ENCODE measurements around the gene ZNF385C. TPM values are rescaled to one million over a fixed set of nuclear protein-coding genes. Genes with fewer than 3 reads are reported as not detected.

The ZNF385C gene
- total and polyA plus RNA-seq, 2 of the 13 experiments (the other 11 are each of a cell fraction or from before 2014, with no cell fraction given), result 2.3 to 6.1 TPM

DNA sequence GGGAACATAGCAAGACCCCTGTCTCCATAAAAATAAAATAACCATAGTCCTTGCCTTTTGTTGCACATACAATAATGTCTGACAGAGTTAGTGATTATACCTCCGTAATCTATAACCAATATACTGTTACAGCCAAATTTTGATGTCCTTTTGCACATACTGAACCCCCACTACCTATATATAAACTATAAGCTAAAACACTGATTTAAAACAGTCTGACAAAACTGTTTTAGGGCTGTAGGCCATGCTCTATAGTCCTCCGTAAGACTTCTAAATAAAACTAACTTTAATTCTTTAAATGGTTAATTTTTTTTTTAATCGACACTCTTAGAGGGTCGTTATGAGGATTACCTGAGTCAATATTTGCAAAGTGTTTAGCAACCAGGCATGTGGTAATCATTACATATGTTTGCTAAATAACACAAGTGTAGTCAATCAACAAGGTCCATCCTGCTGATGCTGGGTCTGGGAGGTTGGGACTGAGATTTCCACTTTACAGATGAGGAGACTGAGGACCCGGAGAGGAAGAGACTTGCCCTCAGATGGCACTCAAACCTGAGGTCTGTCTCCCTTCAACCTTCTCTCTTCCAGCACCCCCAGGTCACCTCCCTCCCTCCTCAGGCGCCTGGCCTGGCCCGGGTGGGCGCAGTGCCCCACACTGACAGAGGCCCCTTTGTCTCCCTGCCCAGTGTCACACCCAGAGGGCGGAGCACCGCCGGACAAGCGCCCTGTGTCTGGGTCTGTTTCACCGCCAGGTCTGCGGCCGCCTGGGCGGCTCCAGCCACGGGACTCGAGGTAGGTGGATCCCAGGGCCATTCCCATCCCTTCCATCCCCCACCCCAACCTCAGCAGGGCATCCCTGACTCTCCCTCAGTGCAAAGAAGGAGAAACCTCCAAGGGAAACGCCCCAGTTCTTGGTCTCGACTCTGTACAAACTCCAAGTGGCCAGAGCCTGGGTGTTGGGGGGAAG lies 10.3 kb downstream of the ZNF385C start (continued):
- TF ChIP-seq, protein P1, sequence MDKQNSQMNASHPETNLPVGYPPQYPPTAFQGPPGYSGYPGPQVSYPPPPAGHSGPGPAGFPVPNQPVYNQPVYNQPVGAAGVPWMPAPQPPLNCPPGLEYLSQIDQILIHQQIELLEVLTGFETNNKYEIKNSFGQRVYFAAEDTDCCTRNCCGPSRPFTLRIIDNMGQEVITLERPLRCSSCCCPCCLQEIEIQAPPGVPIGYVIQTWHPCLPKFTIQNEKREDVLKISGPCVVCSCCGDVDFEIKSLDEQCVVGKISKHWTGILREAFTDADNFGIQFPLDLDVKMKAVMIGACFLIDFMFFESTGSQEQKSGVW (CRISPR knock-in tag; IDR thresholded peaks at IDR 0.05; ENCODE audit: borderline replicate concordance), result no peak
- TF ChIP-seq HDAC6 (IDR thresholded peaks at IDR 0.05; ENCODE audit: low read depth, low read length) (no peak), ZNF841 (CRISPR knock-in tag; IDR thresholded peaks at IDR 0.05; ENCODE audit: borderline replicate concordance) (no peak), SSRP1 (CRISPR knock-in tag; IDR thresholded peaks at IDR 0.05) (peak; percentile 87), NFATC3 (CRISPR knock-in tag; IDR thresholded peaks at IDR 0.05) (no peak), TCF12 (IDR thresholded peaks at IDR 0.05) (no peak), TCF12 (CRISPR knock-in tag; IDR thresholded peaks at IDR 0.05) (no peak), NFE2 (CRISPR knock-in tag; IDR thresholded peaks at IDR 0.05) (no peak), HIVEP1 (CRISPR knock-in tag; IDR thresholded peaks at IDR 0.05) (peak; percentile 80), ZNF570 (CRISPR knock-in tag; IDR thresholded peaks at IDR 0.05; ENCODE audit: borderline replicate concordance) (no peak), EZH2 (conservative IDR thresholded peaks at IDR 0.05; ENCODE audit: low read depth, low read length) (no peak), CREM (IDR thresholded peaks at IDR 0.05) (no peak; the same call in 1 of the 2 replicates), CREM (CRISPR knock-in tag; IDR thresholded peaks at IDR 0.05) (no peak), KLF12 (CRISPR knock-in tag; IDR thresholded peaks at IDR 0.05; ENCODE audit: borderline replicate concordance) (no peak; the same call in 1 of the 2 replicates), SP2 (CRISPR knock-in tag; IDR thresholded peaks at IDR 0.05) (no peak), ZBTB7B (CRISPR knock-in tag; IDR thresholded peaks at IDR 0.05) (peak; percentile 95), SOX13 (IDR thresholded peaks at IDR 0.05) (peak; percentile 54), SOX13 (CRISPR knock-in tag; conservative IDR thresholded peaks at IDR 0.05 in 1 of 2, IDR thresholded peaks at IDR 0.05 in 1 of 2) (peak in 1 of 2 experiments; percentile 74; a peak in 2 of 4 replicates), ZNF773 (CRISPR knock-in tag; IDR thresholded peaks at IDR 0.05; ENCODE audit: borderline replicate concordance) (no peak), SOX5 (CRISPR knock-in tag; IDR thresholded peaks at IDR 0.05; ENCODE audit: borderline replicate concordance) (peak; percentile 59; the same call in 1 of the 2 replicates), HOXA5 (CRISPR knock-in tag; IDR thresholded peaks at IDR 0.05) (peak; percentile 54)
- TF ChIP-seq, protein P2, sequence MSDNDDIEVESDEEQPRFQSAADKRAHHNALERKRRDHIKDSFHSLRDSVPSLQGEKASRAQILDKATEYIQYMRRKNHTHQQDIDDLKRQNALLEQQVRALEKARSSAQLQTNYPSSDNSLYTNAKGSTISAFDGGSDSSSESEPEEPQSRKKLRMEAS (IDR thresholded peaks at IDR 0.05), result no peak
- TF ChIP-seq, protein P3, sequence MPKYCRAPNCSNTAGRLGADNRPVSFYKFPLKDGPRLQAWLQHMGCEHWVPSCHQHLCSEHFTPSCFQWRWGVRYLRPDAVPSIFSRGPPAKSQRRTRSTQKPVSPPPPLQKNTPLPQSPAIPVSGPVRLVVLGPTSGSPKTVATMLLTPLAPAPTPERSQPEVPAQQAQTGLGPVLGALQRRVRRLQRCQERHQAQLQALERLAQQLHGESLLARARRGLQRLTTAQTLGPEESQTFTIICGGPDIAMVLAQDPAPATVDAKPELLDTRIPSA (CRISPR knock-in tag; IDR thresholded peaks at IDR 0.05; ENCODE audit: borderline replicate concordance), result no peak
- TF ChIP-seq, protein P4, sequence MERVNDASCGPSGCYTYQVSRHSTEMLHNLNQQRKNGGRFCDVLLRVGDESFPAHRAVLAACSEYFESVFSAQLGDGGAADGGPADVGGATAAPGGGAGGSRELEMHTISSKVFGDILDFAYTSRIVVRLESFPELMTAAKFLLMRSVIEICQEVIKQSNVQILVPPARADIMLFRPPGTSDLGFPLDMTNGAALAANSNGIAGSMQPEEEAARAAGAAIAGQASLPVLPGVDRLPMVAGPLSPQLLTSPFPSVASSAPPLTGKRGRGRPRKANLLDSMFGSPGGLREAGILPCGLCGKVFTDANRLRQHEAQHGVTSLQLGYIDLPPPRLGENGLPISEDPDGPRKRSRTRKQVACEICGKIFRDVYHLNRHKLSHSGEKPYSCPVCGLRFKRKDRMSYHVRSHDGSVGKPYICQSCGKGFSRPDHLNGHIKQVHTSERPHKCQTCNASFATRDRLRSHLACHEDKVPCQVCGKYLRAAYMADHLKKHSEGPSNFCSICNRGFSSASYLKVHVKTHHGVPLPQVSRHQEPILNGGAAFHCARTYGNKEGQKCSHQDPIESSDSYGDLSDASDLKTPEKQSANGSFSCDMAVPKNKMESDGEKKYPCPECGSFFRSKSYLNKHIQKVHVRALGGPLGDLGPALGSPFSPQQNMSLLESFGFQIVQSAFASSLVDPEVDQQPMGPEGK (CRISPR knock-in tag; IDR thresholded peaks at IDR 0.05), result peak; percentile 89
